GM12873 (cell line): ENCODE results near the gene ELMOD3.

ENCODE experiments used
- TF ChIP-seq, protein P1 (sequence below): IDR thresholded peaks from 2 replicates; pipeline ENCODE4 v1.5.1; 2012; ENCODE audit warnings: low read depth, mild to moderate bottlenecking, moderate library complexity, low read length, control low read depth; ENCODE audit not compliant: insufficient read depth; ENCODE audit errors: missing control alignments

ELMOD3 gene

DNA sequence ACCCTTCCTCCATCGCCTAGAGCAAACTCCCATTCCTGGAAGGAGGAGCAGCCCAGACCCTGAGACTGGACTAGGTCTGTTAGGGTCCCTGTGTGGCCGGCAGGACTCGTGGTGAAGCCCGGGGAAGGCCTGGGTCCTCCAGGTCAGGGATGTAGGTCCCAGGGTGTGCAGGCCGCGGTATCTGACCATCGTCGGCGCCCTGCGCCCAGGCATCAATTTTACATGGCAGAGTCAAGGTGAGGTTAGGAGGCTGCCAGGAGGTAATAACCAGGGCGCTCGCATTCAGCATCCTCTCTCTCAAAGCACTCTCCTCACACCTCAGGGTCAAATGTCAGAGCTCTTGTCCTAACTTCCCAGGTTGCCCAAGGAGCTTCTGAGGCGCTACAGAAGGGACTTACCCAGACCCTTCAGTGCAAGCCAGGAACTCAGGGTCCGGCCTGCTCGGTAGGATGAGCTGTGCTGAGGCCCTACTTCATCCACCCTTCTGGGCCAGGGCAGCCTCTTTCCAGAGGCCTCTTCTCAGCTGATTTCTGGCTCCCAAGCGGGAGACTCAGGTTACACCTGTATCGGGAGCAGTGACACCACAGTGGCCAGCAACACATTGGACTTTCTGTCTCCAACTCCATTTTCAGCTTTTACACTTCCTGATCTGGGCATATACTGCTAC lies 64.6 kb downstream of the ELMOD3 start:
- TF ChIP-seq, protein P1, sequence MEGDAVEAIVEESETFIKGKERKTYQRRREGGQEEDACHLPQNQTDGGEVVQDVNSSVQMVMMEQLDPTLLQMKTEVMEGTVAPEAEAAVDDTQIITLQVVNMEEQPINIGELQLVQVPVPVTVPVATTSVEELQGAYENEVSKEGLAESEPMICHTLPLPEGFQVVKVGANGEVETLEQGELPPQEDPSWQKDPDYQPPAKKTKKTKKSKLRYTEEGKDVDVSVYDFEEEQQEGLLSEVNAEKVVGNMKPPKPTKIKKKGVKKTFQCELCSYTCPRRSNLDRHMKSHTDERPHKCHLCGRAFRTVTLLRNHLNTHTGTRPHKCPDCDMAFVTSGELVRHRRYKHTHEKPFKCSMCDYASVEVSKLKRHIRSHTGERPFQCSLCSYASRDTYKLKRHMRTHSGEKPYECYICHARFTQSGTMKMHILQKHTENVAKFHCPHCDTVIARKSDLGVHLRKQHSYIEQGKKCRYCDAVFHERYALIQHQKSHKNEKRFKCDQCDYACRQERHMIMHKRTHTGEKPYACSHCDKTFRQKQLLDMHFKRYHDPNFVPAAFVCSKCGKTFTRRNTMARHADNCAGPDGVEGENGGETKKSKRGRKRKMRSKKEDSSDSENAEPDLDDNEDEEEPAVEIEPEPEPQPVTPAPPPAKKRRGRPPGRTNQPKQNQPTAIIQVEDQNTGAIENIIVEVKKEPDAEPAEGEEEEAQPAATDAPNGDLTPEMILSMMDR, result no peak

DNA sequence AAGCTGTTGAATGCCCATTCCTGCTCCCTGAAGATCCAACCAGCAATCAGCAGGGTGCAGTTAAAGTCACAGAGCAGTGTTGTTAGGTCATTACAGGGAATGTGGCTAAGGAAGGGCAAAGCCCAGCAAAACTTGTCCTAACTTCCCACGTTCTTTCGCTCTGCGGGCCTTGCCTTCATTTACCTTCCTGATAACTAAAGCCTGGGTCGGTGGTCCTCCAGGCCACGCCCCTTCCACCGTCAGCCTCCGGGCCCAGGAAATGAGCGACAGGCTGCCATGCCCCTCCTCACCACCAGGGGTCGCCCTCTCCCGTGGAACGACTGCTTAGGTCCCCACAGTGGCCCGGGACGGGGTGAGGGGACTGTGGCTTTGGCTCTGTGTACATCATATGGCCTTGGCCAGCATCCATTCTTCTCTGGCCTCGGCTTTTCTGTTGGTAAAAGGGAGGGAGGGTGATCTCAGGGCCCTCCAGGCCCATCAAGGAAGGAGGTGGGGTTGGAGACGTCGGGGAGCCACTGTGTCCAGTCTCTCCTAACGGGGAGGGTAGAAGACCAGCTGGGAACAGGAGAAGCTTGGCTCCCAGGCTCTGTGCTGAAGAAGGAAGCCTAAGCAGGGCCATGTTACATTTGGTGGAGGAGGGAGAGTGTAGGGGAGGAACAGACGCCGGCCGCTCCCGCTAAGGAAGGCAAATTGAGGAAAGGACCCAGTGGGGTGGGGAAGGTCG lies 66.1 kb downstream of the ELMOD3 start:
- TF ChIP-seq, protein P1, result peak; percentile 99

DNA sequence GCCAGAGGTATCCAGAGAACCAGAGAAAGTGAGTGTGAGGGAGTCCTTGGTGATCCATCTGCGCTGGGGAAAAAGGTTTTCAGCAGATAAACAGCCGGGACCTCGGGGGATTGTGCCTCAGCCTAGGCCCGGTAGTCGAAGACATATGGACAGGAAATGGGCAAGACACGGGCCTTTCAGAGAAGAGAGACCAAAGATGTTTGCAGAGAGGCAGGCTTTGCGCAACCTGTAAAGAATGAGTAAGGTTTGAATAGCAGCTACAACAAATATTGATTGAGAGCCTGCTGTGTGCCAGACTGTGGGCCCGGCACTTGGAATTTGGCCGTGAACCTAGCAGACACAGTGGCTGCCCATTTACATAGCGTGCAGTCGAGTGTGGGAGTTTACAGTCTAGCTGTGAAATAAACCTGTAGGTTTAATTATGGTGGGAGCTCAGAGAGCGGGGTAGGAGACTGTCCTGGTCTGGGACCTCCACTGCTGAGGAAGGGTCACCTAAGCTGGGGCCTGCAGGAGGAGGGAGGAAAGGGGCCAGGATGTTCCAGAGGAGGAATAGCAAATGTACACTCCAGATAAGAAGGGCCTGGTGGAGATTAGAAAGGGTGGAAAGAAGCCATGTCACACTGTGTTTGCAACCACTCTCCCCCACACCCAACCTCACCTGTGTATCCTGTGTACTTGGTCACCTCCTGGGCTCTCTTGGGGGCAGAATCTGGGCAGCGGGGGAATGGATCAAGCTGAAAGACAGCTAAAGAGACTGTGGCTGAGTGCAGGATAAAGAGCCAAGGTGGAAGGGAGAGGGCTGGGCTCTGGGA lies 66.9 kb downstream of the ELMOD3 start:
- TF ChIP-seq, protein P1, result no peak

DNA sequence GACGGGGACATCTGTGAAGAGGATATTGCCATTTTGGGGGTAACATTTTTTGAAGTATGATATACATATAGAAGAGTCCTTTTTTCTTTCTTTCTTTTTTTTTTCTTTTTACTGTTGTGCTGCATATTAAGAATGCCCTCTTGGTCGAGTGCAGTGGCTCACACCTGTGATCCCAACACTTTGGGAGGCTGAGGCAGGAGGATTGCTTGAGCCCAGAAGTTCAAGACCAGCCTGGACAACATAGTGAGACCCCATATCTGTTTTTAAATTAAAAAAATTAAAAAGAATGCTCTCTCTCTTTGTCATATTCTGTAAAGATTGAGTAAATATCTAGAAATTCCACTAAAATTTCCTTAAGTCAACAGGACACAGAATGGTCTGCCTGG lies 67.5 kb downstream of the ELMOD3 start:
- TF ChIP-seq, protein P1, result no peak

DNA sequence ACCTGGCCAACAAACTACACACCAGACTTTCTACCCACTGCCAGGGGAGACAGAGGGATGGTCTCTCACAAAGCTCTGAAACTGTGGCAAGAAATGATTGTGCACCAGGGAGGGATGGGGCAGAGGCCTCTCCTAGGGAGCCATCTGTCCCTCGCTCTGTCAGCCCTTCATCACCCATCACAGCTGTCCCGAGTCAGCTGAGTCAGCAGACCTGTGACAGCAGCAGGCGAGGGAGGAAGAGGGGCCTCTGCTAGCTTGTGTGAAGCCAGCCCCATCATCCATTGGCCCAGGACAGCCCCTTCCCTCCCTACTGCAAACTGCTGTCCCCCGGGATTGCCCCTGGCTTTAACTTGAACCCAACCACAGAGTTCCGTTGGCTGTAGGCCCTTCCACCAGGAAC lies 69.0 kb downstream of the ELMOD3 start:
- TF ChIP-seq, protein P1, result no peak

DNA sequence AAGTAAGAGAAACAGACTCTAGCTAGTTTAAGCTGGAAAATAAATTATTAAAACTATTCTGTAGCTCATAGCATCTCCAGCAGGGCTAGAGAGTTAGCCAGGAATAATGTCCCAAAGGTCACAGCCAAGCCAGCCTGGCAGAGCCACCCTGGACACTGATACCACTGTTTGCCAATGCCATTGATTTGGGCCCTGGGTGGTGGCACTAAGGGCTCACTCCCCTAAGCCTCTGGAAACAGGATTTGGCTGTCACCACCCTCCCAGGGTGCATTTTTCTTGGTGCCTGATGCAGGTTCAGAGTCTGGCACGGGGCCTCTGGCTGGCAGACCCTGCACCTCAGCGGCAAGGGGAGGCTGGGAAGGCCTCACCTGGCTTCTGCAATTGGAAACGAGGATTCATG lies 71.0 kb downstream of the ELMOD3 start:
- TF ChIP-seq, protein P1, result no peak

DNA sequence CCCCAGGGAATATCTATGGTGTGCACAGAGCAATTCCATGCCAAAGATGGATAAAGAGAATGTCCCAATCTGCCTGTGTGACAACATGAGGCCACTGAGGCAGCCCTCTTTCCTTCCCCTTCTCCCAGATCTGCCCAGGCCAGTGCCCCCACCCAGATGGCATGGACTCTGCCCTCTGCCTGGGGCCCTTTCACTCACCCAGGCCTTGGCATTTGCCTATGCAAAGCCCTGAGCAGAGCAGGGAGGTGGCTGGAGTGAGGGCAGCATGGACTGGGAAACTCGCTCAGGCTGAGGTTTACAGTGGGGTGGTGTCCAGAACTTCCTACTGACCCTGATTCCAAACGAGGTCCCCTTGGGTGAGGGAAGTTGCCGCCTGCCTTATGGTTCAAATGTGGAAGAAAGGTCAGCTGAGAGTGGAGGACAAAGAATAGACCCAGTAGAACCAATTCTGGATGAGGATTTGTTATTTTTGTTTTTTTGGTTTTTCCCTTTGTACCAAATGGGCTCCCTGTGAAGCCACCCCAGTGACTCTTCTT lies 72.8 kb downstream of the ELMOD3 start:
- TF ChIP-seq, protein P1, result no peak
